HEK293T (cell line): ENCODE results near the gene ZBTB34.

Source experiments
- BHLHE40 ChIP-seq: fragments of 450-650 bp; IDR thresholded peaks from 2 replicates; pipeline ENCODE4 v1.6.1; 2016; ENCODE audit warnings: mild to moderate bottlenecking, moderate library complexity, borderline replicate concordance
- ELF4 ChIP-seq: fragments of 450-650 bp; IDR thresholded peaks from 2 replicates; pipeline ENCODE4 v1.6.1; 2017; ENCODE audit warnings: antibody characterized with exemption
- FOXA1 ChIP-seq: fragments of 450-650 bp; IDR thresholded peaks from 2 replicates; pipeline ENCODE4 v1.6.1; 2016; ENCODE audit warnings: mild to moderate bottlenecking
- L3MBTL2 ChIP-seq: fragments of 450-650 bp; conservative IDR thresholded peaks from 2 replicates; pipeline ENCODE4 v1.6.1; 2016; ENCODE audit warnings: mild to moderate bottlenecking
- LEF1 ChIP-seq: fragments of 450-650 bp; IDR thresholded peaks from 2 replicates; pipeline ENCODE4 v1.6.1; 2017; ENCODE audit warnings: mild to moderate bottlenecking, borderline replicate concordance
- NFRKB ChIP-seq: fragments of 450-650 bp; IDR thresholded peaks from 2 replicates; pipeline ENCODE4 v1.6.1; 2016; ENCODE audit warnings: mild to moderate bottlenecking, moderate library complexity
- TF ChIP-seq, protein P1 (sequence below): fragments of 450-650 bp; IDR thresholded peaks from 2 replicates; pipeline ENCODE4 v1.6.1; 2016

DNA sequence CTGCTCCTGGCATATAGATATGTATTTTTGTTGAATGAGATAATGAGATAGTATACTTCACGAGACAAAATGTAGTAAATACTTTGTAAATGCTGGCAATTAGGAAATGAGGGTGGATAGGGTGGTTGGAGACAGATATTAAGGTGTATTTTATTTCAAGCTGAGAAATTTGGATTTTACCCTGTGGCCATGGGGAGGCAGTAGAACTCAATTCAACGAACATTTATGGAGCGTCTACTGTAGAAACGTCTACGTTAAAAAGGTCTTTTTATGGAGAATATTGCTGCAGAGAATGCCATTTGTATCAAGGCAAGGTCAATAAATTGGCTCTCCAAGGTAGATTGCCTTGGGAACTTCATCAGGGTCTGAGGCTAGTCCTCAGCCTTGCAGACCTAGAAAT lies 32.6 kb downstream of the ZBTB34 start:
- TF ChIP-seq NFRKB (no peak), LEF1 (no peak), L3MBTL2 (no peak), FOXA1 (no peak), BHLHE40 (no peak), ELF4 (no peak)
- TF ChIP-seq, protein P1, sequence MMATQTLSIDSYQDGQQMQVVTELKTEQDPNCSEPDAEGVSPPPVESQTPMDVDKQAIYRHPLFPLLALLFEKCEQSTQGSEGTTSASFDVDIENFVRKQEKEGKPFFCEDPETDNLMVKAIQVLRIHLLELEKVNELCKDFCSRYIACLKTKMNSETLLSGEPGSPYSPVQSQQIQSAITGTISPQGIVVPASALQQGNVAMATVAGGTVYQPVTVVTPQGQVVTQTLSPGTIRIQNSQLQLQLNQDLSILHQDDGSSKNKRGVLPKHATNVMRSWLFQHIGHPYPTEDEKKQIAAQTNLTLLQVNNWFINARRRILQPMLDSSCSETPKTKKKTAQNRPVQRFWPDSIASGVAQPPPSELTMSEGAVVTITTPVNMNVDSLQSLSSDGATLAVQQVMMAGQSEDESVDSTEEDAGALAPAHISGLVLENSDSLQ, result no peak
